ENCODE measurements around the gene ICAM3. TPM values are rescaled to one million over a fixed set of nuclear protein-coding genes. Genes with fewer than 3 reads are reported as not detected.

ICAM3 gene
- total and polyA plus RNA-seq, 10 of the 15 experiments (the other 5 are each of a cell fraction or from before 2014, with no cell fraction given), result 5.5 to 152 (median 90.7) TPM

DNA sequence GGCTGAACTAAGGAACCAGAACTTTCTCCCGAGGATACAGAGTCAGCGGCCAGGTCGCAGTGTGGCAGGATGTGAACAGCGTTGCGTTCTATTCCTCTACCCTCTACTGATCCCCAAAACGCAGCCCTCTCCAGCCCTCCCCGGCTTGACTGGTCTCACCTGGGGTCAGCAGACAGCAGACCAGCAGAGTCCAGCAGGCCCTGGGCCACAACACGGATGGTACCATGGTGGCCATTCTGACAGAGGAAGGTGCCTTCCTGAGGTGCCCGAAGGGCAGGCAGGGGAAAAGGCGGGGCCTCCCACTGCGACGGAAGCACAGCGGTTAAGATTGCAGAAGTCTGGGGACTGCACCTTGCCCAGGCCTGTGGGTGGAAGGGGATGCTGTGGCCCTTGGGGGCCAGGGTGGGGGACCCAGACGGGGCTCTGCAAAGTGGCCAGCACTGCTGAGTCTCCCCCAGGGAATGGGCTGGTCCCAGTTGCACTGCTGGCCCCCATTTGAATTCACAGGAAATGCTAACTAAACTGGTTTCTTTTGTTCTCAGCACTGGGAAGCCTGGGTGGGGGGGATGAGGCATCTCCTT lies at the start of gene ICAM3 (continued):
- TF ChIP-seq, protein P1, sequence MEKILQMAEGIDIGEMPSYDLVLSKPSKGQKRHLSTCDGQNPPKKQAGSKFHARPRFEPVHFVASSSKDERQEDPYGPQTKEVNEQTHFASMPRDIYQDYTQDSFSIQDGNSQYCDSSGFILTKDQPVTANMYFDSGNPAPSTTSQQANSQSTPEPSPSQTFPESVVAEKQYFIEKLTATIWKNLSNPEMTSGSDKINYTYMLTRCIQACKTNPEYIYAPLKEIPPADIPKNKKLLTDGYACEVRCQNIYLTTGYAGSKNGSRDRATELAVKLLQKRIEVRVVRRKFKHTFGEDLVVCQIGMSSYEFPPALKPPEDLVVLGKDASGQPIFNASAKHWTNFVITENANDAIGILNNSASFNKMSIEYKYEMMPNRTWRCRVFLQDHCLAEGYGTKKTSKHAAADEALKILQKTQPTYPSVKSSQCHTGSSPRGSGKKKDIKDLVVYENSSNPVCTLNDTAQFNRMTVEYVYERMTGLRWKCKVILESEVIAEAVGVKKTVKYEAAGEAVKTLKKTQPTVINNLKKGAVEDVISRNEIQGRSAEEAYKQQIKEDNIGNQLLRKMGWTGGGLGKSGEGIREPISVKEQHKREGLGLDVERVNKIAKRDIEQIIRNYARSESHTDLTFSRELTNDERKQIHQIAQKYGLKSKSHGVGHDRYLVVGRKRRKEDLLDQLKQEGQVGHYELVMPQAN (conservative IDR thresholded peaks at IDR 0.05), result peak; percentile 39; the same call in 1 of the 2 replicates
- TF ChIP-seq SIX5 (IDR thresholded peaks at IDR 0.05; ENCODE audit: low read depth, low read length, severe bottlenecking) (no peak), ZNF687 (IDR thresholded peaks at IDR 0.05) (peak; percentile 50; the same call in 1 of the 2 replicates), PAX8 (IDR thresholded peaks at IDR 0.05) (no peak), TAF1 (IDR thresholded peaks at IDR 0.05; ENCODE audit: borderline replicate concordance, low read depth, low read length) (no peak), EZH2 (IDR thresholded peaks at IDR 0.05; ENCODE audit: borderline replicate concordance, control insufficient read depth, low read depth, low read length) (no peak), TCF7 (IDR thresholded peaks at IDR 0.05; ENCODE audit: borderline replicate concordance) (no peak), HDGF (IDR thresholded peaks at IDR 0.05) (peak; percentile 32; the same call in 1 of the 2 replicates), NBN (IDR thresholded peaks at IDR 0.05) (0 out of 2 replicates have a peak, but pooled peaks have one; percentile 55), NFIC (IDR thresholded peaks at IDR 0.05; ENCODE audit: low read depth, low read length) (no peak), POLR2AphosphoS5 (IDR thresholded peaks at IDR 0.05; ENCODE audit: low read length) (peak; percentile 76), FOXK2 (IDR thresholded peaks at IDR 0.05) (no peak), BACH1 (IDR thresholded peaks at IDR 0.05; ENCODE audit: borderline replicate concordance) (peak; percentile 25; the same call in 1 of the 2 replicates), MLLT1 (IDR thresholded peaks at IDR 0.05) (0 out of 2 replicates have a peak, but pooled peaks have one; percentile 12), JUNB (IDR thresholded peaks at IDR 0.05) (no peak), ZNF217 (IDR thresholded peaks at IDR 0.05) (no peak), EGR1 (IDR thresholded peaks at IDR 0.05; ENCODE audit: borderline replicate concordance in 1 of 2, low read depth in 2 of 2, low read length in 2 of 2) (peak in 1 of 2 experiments; percentile 47; a peak in 1 of 3 replicates)
- TF ChIP-seq, protein P2, sequence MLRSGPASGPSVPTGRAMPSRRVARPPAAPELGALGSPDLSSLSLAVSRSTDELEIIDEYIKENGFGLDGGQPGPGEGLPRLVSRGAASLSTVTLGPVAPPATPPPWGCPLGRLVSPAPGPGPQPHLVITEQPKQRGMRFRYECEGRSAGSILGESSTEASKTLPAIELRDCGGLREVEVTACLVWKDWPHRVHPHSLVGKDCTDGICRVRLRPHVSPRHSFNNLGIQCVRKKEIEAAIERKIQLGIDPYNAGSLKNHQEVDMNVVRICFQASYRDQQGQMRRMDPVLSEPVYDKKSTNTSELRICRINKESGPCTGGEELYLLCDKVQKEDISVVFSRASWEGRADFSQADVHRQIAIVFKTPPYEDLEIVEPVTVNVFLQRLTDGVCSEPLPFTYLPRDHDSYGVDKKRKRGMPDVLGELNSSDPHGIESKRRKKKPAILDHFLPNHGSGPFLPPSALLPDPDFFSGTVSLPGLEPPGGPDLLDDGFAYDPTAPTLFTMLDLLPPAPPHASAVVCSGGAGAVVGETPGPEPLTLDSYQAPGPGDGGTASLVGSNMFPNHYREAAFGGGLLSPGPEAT (IDR thresholded peaks at IDR 0.05; ENCODE audit: low read depth), result 0 out of 2 replicates have a peak, but pooled peaks have one; percentile 29
- TF ChIP-seq, protein P3, sequence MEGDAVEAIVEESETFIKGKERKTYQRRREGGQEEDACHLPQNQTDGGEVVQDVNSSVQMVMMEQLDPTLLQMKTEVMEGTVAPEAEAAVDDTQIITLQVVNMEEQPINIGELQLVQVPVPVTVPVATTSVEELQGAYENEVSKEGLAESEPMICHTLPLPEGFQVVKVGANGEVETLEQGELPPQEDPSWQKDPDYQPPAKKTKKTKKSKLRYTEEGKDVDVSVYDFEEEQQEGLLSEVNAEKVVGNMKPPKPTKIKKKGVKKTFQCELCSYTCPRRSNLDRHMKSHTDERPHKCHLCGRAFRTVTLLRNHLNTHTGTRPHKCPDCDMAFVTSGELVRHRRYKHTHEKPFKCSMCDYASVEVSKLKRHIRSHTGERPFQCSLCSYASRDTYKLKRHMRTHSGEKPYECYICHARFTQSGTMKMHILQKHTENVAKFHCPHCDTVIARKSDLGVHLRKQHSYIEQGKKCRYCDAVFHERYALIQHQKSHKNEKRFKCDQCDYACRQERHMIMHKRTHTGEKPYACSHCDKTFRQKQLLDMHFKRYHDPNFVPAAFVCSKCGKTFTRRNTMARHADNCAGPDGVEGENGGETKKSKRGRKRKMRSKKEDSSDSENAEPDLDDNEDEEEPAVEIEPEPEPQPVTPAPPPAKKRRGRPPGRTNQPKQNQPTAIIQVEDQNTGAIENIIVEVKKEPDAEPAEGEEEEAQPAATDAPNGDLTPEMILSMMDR (IDR thresholded peaks at IDR 0.05 in 2 of 3, conservative IDR thresholded peaks at IDR 0.05 in 1 of 3; ENCODE audit: control insufficient read depth in 2 of 3, extremely low read depth in 1 of 3, insufficient read depth in 1 of 3, low read depth in 3 of 3, low read length in 3 of 3), result no peak
